Adrenal gland (tissue), 5 donors: ENCODE measurements around the gene RNF20.
"Not testable (repeated sequence)": the region's sequence is repeated elsewhere in the genome, so short reads cannot be mapped to it uniquely, and the experiment has no call there.

Experiments
- CTCF ChIP-seq, 6 experiments: fragments of 450-650 bp in 4 of 6; fragments of 200-600 bp in 2 of 6; sonication (generic) in 1 of 6; IDR thresholded peaks; 1 replicate in 5 of 6; 2 replicates in 1 of 6; pipeline versions ENCODE4 v1.5.1 to v1.8.0; 2016 to 2021; ENCODE audit warnings: antibody characterized with exemption in 6 of 6, mild to moderate bottlenecking in 2 of 6, moderate library complexity in 1 of 6
- POLR2A ChIP-seq, 2 donors: fragments of 450-650 bp; IDR thresholded peaks; one replicate each; pipeline ENCODE4 v1.6.1; 2017; ENCODE audit warnings: antibody characterized with exemption in 2 of 2, mild to moderate bottlenecking in 2 of 2, moderate library complexity in 1 of 2
- donor health status: DM: no; HTN: no; CAD: no.

- TF ChIP-seq CTCF, POLR2A (IDR thresholded peaks at IDR 0.05): not testable (repeated sequence)
These were observed 56.4 kb downstream of the RNF20 start for GRCh38 chr9:101590074-101590473.
